AG09319 (cell line): Measurements from ENCODE around the gene ACER2.
"Not testable (repeated sequence)": the region's sequence is repeated elsewhere in the genome, so short reads cannot be mapped to it uniquely, and the experiment has no call there.

ENCODE experiments used
- DNase-seq: peaks from one replicate; pipeline ENCODE4 v3.0.0-alpha.2; 2010; ENCODE audit warnings: low read depth; ENCODE audit errors: extremely low read depth
- CTCF ChIP-seq: IDR thresholded peaks from 2 replicates; pipeline ENCODE4 v1.5.1; 2011; ENCODE audit warnings: low read depth, mild to moderate bottlenecking, inconsistent platforms, low read length, moderate library complexity

Gene ACER2

GRCh38 chr9:19378164-19378563 lies 30.6 kb upstream of the ACER2 start:
- TF ChIP-seq CTCF, result no peak
- no peak for DNase-seq

- TF ChIP-seq CTCF, result no peak
- no peak for DNase-seq
Measured at GRCh38 chr9:19378647-19379046, 30.2 kb upstream of the ACER2 start.

- no peak for DNase-seq
- TF ChIP-seq CTCF, result no peak
Measured at GRCh38 chr9:19379283-19379682, 29.5 kb upstream of the ACER2 start.

- no peak for TF ChIP-seq CTCF
- no peak for DNase-seq
Measured at GRCh38 chr9:19379697-19380046, 29.1 kb upstream of the ACER2 start.

- no peak for DNase-seq
- TF ChIP-seq CTCF, result no peak
Measured at GRCh38 chr9:19380826-19381075, 28.1 kb upstream of the ACER2 start.

- no peak for DNase-seq
- TF ChIP-seq CTCF, result no peak
Measured at GRCh38 chr9:19381656-19382055, 27.2 kb upstream of the ACER2 start.

- DNase-seq, result not testable (repeated sequence)
Measured at GRCh38 chr9:19385212-19385611, 23.6 kb upstream of the ACER2 start.

- no peak for DNase-seq
- no peak for TF ChIP-seq CTCF
Measured at GRCh38 chr9:19385786-19386501, 22.9 kb upstream of the ACER2 start.
